HG03196 (cell line): ENCODE results near the gene SLC35D1.
A peak's percentile ranks its signal among the peaks of the same experiment; 100 is the strongest.
"Not testable (repeated sequence)": the region's sequence is repeated elsewhere in the genome, so short reads cannot be mapped to it uniquely, and the experiment has no call there.

Source experiments
- ATAC-seq: cut with Tn5 transposase; IDR thresholded peaks from one replicate; pipeline ENCODE4 v1.9.1; 2021; ENCODE audit not compliant: unreplicated experiment

Gene SLC35D1

GRCh38 chr1:67053785-67054772 is at the start of gene SLC35D1:
TSS of gene SLC35D1 (minus strand) at chr1:67054148. CDS start at chr1:67054013, 135 bp downstream.
- ATAC-seq = peak; percentile 71

- no peak for ATAC-seq
Measured at GRCh38 chr1:67103548-67103947, 49.6 kb upstream of the SLC35D1 start.

- ATAC-seq = no peak
Measured at GRCh38 chr1:67100833-67101232, 46.9 kb upstream of the SLC35D1 start.

- no peak for ATAC-seq
Measured at GRCh38 chr1:67097305-67097704, 43.4 kb upstream of the SLC35D1 start.

- no peak for ATAC-seq
Measured at GRCh38 chr1:67094191-67094590, 40.2 kb upstream of the SLC35D1 start.

- no peak for ATAC-seq
Measured at GRCh38 chr1:67089685-67090208, 35.8 kb upstream of the SLC35D1 start.

- ATAC-seq = no peak
Measured at GRCh38 chr1:67088440-67088839, 34.5 kb upstream of the SLC35D1 start.

- ATAC-seq = no peak
Measured at GRCh38 chr1:67085326-67085725, 31.4 kb upstream of the SLC35D1 start.

- ATAC-seq = no peak
Measured at GRCh38 chr1:67084765-67085318, 30.9 kb upstream of the SLC35D1 start.

- no peak for ATAC-seq
Measured at GRCh38 chr1:67078291-67078690, 24.3 kb upstream of the SLC35D1 start.

- no peak for ATAC-seq
Measured at GRCh38 chr1:67077593-67077992, 23.6 kb upstream of the SLC35D1 start.

- no peak for ATAC-seq
Measured at GRCh38 chr1:67072749-67073148, 18.8 kb upstream of the SLC35D1 start.

- ATAC-seq = not testable (repeated sequence)
Measured at GRCh38 chr1:67067655-67068054, 13.7 kb upstream of the SLC35D1 start.

- no peak for ATAC-seq
Measured at GRCh38 chr1:67062412-67062811, 8.5 kb upstream of the SLC35D1 start.

GRCh38 chr1:67061266-67061665 is 7.3 kb upstream of the SLC35D1 start:
- ATAC-seq = no peak

GRCh38 chr1:67060811-67061218 is 6.9 kb upstream of the SLC35D1 start:
- ATAC-seq = no peak

- no peak for ATAC-seq
Measured at GRCh38 chr1:67059346-67059745, 5.4 kb upstream of the SLC35D1 start.

- ATAC-seq = no peak
Measured at GRCh38 chr1:67058761-67059160, 4.8 kb upstream of the SLC35D1 start.

GRCh38 chr1:67058242-67058641 is 4.3 kb upstream of the SLC35D1 start:
- no peak for ATAC-seq

- ATAC-seq = peak; percentile 34
Measured at GRCh38 chr1:67053535-67053784, 488 bp downstream of the SLC35D1 start.

- ATAC-seq = peak; percentile 29
Measured at GRCh38 chr1:67052741-67053534, 1.0 kb downstream of the SLC35D1 start.
